Ovary (tissue), 3 donors: ENCODE measurements around the gene SIGLEC8.

Experiments used
- POLR2A ChIP-seq: fragments of 450-650 bp; IDR thresholded peaks from one replicate; pipeline ENCODE4 v1.6.1; 2017; ENCODE audit warnings: antibody characterized with exemption, mild to moderate bottlenecking, moderate library complexity
- TF ChIP-seq, protein P1 (sequence below), 3 donors: fragments of 450-650 bp in 2 of 3; fragments of 200-600 bp in 1 of 3; IDR thresholded peaks; one replicate each; pipeline versions ENCODE4 v1.5.1 to v1.8.0; 2016 to 2022; ENCODE audit warnings: antibody characterized with exemption in 3 of 3, mild to moderate bottlenecking in 1 of 3
- donor health status: DM: no; HTN: no; CAD: no.

DNA sequence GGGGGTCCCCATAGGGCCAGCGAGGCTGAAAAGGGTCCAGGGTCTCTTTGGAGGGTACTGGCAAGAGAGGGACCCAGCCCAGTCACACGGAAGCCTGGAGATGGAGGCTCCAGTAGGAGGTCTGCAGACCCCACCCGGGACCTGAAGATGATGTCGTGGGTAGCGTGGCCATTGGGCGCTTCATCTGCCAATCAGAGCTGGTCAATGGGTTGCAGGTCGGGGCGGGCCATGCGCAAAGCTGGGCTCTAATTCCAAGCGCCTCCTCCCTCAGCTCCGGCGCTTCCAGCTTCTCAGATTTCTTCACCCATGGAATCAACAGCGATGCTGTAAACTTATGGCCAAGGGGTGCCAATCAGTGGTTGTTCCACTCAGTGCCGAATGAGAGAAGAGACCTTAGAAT, 32.4 kb upstream of the SIGLEC8 start:
- TF ChIP-seq, protein P1, sequence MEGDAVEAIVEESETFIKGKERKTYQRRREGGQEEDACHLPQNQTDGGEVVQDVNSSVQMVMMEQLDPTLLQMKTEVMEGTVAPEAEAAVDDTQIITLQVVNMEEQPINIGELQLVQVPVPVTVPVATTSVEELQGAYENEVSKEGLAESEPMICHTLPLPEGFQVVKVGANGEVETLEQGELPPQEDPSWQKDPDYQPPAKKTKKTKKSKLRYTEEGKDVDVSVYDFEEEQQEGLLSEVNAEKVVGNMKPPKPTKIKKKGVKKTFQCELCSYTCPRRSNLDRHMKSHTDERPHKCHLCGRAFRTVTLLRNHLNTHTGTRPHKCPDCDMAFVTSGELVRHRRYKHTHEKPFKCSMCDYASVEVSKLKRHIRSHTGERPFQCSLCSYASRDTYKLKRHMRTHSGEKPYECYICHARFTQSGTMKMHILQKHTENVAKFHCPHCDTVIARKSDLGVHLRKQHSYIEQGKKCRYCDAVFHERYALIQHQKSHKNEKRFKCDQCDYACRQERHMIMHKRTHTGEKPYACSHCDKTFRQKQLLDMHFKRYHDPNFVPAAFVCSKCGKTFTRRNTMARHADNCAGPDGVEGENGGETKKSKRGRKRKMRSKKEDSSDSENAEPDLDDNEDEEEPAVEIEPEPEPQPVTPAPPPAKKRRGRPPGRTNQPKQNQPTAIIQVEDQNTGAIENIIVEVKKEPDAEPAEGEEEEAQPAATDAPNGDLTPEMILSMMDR (IDR thresholded peaks at IDR 0.05), result no peak
- TF ChIP-seq POLR2A, result no peak
